Transverse colon (tissue), 3 donors: ENCODE measurements around the gene TRAF3.

Experiments used
- POLR2A ChIP-seq: fragments of 450-650 bp; IDR thresholded peaks from one replicate; pipeline ENCODE4 v1.6.1; 2016; ENCODE audit warnings: antibody characterized with exemption, mild to moderate bottlenecking, moderate library complexity
- TF ChIP-seq, protein P1 (sequence below), 5 experiments: fragments of 200-600 bp in 3 of 5; fragments of 450-650 bp in 2 of 5; sonication (generic) in 3 of 5; IDR thresholded peaks; 1 replicate in 2 of 5; 2 replicates in 3 of 5; pipeline ENCODE4 v1.5.1; 2016 to 2017; ENCODE audit warnings: antibody characterized with exemption in 5 of 5, inconsistent platforms in 3 of 5, mild to moderate bottlenecking in 2 of 5, moderate library complexity in 1 of 5

DNA sequence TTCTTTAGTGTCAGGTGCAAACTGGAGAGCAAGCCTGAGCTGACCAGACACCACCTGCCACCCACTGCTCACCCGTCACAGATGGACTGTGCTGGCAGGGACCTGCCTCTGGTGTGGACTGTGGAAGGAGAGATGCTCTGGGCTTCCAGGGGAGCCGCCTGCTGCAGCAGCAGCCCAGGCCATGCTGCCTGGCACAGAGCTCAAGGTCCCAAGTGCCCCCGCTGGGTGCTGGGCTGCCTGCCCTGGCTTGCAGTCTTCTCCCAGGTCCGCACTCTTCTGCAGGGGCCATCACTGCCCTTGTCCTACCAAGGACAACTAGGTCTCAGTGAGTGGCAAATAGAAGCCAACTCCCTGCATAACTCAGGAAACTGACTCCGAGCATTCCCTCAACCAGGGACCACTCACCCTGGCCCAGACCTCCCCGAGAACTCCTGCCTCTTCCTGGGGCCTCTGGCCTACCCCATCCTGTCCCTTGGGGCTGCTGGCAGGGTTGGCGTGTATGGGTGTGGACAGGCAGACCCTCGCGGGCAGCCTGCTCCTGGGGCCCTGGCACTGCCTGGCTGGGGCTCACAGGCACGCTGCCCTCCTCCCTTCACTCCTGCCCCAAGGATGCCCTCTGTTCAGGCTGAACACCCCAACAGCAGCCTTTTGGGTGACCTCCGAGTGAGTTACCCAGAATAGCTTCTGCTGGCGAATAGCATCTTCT, 154.5 kb downstream of the TRAF3 start:
- TF ChIP-seq, protein P1, sequence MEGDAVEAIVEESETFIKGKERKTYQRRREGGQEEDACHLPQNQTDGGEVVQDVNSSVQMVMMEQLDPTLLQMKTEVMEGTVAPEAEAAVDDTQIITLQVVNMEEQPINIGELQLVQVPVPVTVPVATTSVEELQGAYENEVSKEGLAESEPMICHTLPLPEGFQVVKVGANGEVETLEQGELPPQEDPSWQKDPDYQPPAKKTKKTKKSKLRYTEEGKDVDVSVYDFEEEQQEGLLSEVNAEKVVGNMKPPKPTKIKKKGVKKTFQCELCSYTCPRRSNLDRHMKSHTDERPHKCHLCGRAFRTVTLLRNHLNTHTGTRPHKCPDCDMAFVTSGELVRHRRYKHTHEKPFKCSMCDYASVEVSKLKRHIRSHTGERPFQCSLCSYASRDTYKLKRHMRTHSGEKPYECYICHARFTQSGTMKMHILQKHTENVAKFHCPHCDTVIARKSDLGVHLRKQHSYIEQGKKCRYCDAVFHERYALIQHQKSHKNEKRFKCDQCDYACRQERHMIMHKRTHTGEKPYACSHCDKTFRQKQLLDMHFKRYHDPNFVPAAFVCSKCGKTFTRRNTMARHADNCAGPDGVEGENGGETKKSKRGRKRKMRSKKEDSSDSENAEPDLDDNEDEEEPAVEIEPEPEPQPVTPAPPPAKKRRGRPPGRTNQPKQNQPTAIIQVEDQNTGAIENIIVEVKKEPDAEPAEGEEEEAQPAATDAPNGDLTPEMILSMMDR (IDR thresholded peaks at IDR 0.05): no peak
- TF ChIP-seq POLR2A: no peak
